ENCODE measurements around the gene HSD17B12. TPM values are rescaled to one million over a fixed set of nuclear protein-coding genes. Genes with fewer than 3 reads are reported as not detected.

The HSD17B12 gene
- polyA plus RNA-seq, 3 donors = 13.3 to 35.5 (median 30.4) TPM

DNA sequence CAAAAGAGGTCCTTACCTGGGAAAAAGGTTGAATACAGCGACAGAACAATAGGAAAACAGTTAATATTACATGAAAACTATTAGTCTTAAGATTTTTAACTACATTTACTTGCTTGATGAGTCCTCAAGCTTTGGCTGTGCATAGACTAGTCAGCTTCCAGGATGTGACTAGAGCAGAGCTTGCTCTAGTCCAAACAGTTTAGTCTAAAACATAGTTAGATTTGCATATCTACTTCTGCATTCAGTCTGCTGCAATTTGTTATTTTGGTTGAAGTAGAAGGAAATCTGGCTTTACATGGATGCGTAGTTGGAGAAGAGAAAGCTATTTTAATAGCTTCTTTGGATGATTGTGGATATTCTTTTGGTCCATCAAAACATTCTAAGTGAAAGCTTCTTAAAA, 104.8 kb downstream of the HSD17B12 start:
- Histone ChIP-seq H3K9me3 (replicated peaks in 1 of 2; ENCODE audit: control insufficient read depth in 1 of 2, insufficient read depth in 1 of 2, low read length in 2 of 2) (peaks cover 17 to 25% of the 10 kb centered on the region in 2 donors), H3K79me2 (ENCODE audit: insufficient read depth, low read length) (peaks cover 5% of the 10 kb centered on the region), H3K4me1 (ENCODE audit: control insufficient read depth in 1 of 2, insufficient read depth in 2 of 2, low read length in 2 of 2) (peaks cover 28 to 30% of the 10 kb centered on the region in 2 donors), H3K9ac (ENCODE audit: insufficient read depth, low read length, poor library complexity, severe bottlenecking) (no peak overlapping the region), H2AFZ (ENCODE audit: insufficient read depth, low read depth, low read length, poor library complexity, severe bottlenecking) (no peak overlapping the region), H3K27ac (ENCODE audit: low read depth in 1 of 2, low read length in 2 of 2) (no peak overlapping the region), H4K20me1 (ENCODE audit: insufficient read depth, low read length) (no peaks in the 10 kb centered on the region), H3K4me2 (replicated peaks; ENCODE audit: extremely low read depth, low read length, poor library complexity, severe bottlenecking) (no peak overlapping the region), H3K27me3 (ENCODE audit: control insufficient read depth in 2 of 2, insufficient read depth in 2 of 2, low read length in 2 of 2) (no peaks in the 10 kb centered on the region), H3K36me3 (replicated peaks in 1 of 2; ENCODE audit: control insufficient read depth in 1 of 2, insufficient read depth in 2 of 2, low read length in 2 of 2) (no peaks in the 10 kb centered on the region), H3K4me3 (replicated peaks in 1 of 3; ENCODE audit: low read depth in 2 of 3, low read length in 3 of 3) (no peak overlapping the region)
- H3K27ac Mint-ChIP-seq = peak overlapping the region in 1 of 7 donors; percentile 43
- H3K4me1 Mint-ChIP-seq = peaks cover 22% of the 10 kb centered on the region
- H3K27me3 Mint-ChIP-seq (ENCODE audit: low read depth in 3 of 3) = no peaks in the 10 kb centered on the region
- TF ChIP-seq, protein P1, sequence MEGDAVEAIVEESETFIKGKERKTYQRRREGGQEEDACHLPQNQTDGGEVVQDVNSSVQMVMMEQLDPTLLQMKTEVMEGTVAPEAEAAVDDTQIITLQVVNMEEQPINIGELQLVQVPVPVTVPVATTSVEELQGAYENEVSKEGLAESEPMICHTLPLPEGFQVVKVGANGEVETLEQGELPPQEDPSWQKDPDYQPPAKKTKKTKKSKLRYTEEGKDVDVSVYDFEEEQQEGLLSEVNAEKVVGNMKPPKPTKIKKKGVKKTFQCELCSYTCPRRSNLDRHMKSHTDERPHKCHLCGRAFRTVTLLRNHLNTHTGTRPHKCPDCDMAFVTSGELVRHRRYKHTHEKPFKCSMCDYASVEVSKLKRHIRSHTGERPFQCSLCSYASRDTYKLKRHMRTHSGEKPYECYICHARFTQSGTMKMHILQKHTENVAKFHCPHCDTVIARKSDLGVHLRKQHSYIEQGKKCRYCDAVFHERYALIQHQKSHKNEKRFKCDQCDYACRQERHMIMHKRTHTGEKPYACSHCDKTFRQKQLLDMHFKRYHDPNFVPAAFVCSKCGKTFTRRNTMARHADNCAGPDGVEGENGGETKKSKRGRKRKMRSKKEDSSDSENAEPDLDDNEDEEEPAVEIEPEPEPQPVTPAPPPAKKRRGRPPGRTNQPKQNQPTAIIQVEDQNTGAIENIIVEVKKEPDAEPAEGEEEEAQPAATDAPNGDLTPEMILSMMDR (IDR thresholded peaks at IDR 0.05) = no peak
- peak in 1 of 3 donors; percentile 3 for DNase-seq
- no CpG with 5 or more reads among the region's 2 CpGs for WGBS (ENCODE audit: insufficient coverage)
- intact Hi-C loops (cut with micrococcal nuclease) = loop anchor here in 1 of 2 donors (10.0 kb wide), 1 partner anchor 101 kb away; the partner anchor contains the start of gene HSD17B12
- H3K4me3 Mint-ChIP-seq = no peak overlapping the region
- H3K9me3 Mint-ChIP-seq = peaks cover 15 to 28% (median 26%) of the 10 kb centered on the region in 7 donors
- H3K36me3 Mint-ChIP-seq = peaks cover 9 to 13% of the 10 kb centered on the region in 2 donors

DNA sequence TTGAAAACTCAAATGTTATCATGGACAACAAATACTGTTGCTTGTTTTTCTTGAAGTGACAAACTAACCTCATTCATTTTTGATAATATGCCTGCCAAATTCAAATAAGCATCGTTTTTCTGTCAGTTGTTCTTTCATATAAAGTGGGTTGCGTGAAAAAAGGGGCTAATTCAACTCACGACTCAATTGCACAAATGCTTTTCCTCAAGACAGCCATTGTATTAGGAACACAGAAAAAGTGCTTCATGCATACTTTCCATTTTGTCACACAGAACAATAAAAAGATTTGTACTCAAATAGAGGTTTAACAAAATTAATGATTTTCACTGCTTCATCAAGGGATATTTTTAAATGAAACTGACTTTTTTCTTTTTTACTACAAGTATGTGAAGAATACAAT, 105.5 kb downstream of the HSD17B12 start:
- Histone ChIP-seq H3K4me1 (ENCODE audit: control insufficient read depth in 1 of 2, insufficient read depth in 2 of 2, low read length in 2 of 2) (peaks cover 30 to 34% of the 10 kb centered on the region in 2 donors), H3K4me3 (replicated peaks in 1 of 3; ENCODE audit: low read depth in 2 of 3, low read length in 3 of 3) (no peak overlapping the region), H3K9me3 (replicated peaks in 1 of 2; ENCODE audit: control insufficient read depth in 1 of 2, insufficient read depth in 1 of 2, low read length in 2 of 2) (peaks cover 17 to 25% of the 10 kb centered on the region in 2 donors), H3K79me2 (ENCODE audit: insufficient read depth, low read length) (peaks cover 5% of the 10 kb centered on the region), H3K27ac (ENCODE audit: low read depth in 1 of 2, low read length in 2 of 2) (no peak overlapping the region), H2AFZ (ENCODE audit: insufficient read depth, low read depth, low read length, poor library complexity, severe bottlenecking) (no peak overlapping the region), H3K9ac (ENCODE audit: insufficient read depth, low read length, poor library complexity, severe bottlenecking) (no peak overlapping the region), H3K27me3 (ENCODE audit: control insufficient read depth in 2 of 2, insufficient read depth in 2 of 2, low read length in 2 of 2) (no peaks in the 10 kb centered on the region), H3K4me2 (replicated peaks; ENCODE audit: extremely low read depth, low read length, poor library complexity, severe bottlenecking) (no peak overlapping the region), H3K36me3 (replicated peaks in 1 of 2; ENCODE audit: control insufficient read depth in 1 of 2, insufficient read depth in 2 of 2, low read length in 2 of 2) (no peaks in the 10 kb centered on the region), H4K20me1 (ENCODE audit: insufficient read depth, low read length) (no peaks in the 10 kb centered on the region)
- Mint-ChIP-seq H3K4me3 (no peak overlapping the region), H3K27me3 (ENCODE audit: low read depth in 3 of 3) (no peaks in the 10 kb centered on the region), H3K27ac (no peak overlapping the region), H3K9me3 (peaks cover 15 to 28% (median 26%) of the 10 kb centered on the region in 7 donors), H3K4me1 (peaks cover 24% of the 10 kb centered on the region), H3K36me3 (peaks cover 10 to 13% of the 10 kb centered on the region in 2 donors)
- WGBS (ENCODE audit: insufficient coverage) = 100% methylated on average over 2 of the region's 3 CpGs
- TF ChIP-seq, protein P1 (IDR thresholded peaks at IDR 0.05) = no peak
- no peak for DNase-seq
- intact Hi-C loops (cut with micrococcal nuclease) = loop anchor here in 1 of 2 donors (10.0 kb wide), 1 partner anchor 101 kb away; the partner anchor contains the start of gene HSD17B12
